ENCODE data around the gene TXNIP.
"Not testable (repeated sequence)": the region's sequence is repeated elsewhere in the genome, so short reads cannot be mapped to it uniquely, and the experiment has no call there.

The TXNIP gene, protein sequence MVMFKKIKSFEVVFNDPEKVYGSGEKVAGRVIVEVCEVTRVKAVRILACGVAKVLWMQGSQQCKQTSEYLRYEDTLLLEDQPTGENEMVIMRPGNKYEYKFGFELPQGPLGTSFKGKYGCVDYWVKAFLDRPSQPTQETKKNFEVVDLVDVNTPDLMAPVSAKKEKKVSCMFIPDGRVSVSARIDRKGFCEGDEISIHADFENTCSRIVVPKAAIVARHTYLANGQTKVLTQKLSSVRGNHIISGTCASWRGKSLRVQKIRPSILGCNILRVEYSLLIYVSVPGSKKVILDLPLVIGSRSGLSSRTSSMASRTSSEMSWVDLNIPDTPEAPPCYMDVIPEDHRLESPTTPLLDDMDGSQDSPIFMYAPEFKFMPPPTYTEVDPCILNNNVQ

DNA sequence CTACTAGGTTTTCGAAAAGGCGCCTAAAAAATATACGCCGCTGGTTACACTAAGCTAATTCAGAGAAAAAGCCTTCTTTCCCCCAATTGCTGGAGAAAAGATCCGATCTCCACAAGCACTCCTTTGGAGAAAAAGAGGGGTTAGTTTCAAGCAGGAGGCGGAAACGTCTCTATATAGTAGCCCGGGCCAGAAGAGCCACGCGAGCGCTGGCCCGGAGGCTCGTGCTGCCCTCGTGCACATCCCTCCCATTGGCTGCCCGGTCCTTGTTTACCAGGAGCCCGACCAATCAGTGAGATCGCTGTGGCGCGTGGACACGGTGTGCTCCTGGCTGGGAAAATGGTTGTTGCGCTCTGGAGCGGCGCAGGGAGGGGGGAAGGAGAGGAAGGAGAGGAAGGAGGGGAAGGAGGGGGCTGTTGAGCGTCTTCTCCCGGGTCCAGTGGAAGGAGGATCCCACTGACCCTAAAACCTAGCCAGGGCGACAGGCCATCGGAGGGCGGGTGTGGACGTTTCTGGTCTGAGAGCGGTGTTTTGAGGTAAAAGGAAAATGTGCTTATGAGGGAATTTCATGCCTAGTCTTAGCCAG, at the start of gene TXNIP:
Gene TXNIP, minus strand, starts transcription at position 147 of the 583 bp plus-strand sequence. CDS start 313 bp downstream, outside the sequence.
- DNase-seq, result peak; percentile 98

DNA sequence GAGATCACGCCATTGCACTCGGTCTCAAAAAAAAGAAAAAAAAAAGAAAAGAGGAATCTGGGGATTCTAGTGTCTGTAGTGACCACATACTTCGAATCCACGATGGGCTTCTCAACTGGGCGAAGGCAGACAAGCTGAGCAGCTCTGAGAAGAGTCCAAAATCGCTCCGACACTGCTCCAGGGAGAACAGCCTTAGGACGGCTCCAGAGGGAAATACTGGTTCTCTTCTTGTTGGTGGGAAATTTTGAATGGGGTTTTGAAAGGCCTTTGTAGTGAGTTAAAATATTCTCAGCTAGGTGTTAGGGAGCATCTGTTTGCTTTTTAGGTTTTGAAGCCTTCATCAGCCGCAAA, 43.4 kb upstream of the TXNIP start:
- DNase-seq, result no peak

DNA sequence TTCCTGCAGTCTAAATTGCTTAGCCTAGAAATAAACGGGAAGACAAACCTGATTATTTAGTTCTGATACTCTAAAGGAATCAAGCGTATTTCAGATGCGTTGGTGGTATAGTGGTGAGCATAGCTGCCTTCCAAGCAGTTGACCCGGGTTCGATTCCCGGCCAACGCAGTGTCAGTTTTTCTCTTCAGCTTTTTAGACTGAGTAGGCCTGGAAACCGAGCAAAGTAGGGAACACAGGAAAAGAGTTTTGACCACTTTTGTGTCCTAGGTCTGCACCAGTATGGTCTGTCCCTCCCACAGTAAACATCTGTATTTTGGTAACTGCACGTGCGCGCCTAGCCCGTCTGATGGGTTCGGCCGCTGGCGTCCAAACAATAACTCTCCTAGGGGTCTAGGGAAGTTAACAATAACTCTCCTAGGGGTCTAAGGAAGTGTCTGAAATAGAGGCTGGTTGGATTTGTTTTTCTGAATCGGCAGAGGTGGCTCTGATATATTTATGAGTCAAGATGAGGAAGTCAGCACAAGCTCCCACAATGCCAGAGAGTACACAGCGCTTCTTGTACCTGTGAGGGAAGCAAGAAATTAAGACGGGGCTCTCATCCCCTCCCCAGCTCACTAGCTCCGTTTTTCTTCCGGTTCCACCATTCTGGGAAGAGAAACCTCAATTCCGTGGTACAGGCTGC, 40.7 kb upstream of the TXNIP start:
- peak; percentile 62 for DNase-seq

DNA sequence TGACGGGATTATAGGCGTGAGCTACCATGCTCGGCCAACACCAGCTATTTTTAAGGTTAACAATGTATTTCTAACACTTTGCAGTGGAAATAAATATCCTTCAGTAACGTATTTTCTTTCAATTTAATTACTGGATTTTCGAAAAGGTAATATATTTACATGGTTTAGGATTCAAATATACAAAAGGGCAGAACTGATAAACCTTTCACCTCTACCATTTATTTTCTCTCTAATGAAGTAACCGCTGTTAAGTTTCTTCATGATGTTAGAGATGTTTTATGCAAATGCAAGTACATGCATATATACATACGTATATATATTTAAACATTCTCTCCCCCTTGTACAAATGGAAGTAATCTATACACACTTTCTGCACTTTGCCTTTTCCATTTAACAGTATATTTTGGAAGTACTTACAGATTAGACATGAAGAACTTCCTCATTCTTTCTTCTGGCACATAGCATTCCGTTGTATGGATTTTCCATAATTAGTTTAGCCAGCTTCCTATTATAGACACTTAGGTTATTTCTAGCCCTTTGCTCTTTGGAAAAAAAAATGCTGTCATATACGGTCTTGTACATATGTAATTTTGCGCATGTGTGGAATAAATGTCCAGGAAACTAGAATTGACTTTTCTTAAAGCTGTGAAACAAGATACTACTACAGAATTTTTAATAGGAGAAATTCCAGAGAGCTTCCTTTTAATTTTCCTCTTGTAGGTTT, 40.0 kb upstream of the TXNIP start:
- no peak for DNase-seq

DNA sequence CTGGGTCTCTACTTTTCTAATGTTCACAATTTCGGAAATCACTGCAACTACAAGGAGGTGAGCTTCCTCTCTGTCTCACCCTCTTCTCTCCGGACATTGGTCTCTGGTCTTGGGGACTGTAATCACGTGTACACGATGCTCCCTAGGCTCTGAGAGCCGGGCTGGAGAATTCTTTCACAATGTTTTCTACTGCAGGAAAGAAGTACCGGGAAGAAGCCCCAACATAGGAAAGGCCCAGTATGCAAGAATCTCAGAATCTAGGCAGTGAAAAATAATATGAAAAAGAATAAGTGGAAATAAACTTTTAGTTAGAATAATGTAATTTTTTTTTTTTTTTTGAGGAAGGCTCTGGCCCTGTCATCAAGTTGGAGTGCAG, 38.7 kb upstream of the TXNIP start:
- no peak for DNase-seq

DNA sequence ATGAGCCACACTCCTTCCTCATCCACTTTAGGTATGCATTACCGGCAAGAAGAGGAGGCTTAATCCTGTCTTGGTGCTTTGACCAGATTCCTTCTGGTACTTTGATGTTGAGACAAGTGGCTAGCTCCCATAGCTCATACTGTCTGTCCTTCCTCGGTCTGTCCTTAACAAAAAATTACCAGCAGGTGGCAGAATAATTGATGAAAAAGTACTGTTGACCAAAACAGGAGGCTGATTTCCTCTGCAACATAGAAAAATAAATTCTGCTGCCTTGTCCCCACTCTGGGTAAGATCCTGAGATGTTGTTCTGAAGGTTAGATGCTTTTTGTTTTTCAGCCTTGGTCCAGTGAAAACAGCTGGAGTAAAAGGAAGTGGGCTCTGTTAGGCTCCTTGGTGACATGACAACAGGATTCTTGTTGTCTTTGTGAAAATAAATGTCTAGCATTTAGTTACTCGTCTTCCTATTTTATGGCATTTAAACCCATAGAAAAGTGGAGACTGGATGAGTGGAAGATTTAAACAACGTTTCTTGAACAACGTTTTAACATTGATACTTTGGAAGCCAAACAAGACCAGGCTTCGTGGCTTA, 36.3 kb upstream of the TXNIP start:
- DNase-seq, result no peak

DNA sequence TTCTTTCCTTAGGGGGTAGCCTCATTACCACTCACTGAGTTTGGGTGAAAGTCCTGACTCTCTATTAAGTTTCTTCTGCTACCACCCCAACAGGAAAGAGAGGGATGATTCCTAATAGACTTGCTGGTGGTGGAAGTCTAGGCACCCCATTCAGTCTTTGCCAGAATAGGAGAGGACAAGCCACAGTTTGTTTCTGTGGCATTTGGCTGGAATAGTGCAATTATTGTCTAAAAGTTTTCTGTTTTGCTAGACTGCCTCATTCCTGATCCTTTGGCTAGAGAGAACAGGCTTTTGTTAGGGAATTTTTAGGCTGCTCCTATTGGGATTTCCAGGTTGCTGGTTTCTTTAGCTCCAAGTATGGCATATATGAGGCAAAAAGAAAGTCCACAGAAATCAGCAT, 35.1 kb upstream of the TXNIP start:
- no peak for DNase-seq

DNA sequence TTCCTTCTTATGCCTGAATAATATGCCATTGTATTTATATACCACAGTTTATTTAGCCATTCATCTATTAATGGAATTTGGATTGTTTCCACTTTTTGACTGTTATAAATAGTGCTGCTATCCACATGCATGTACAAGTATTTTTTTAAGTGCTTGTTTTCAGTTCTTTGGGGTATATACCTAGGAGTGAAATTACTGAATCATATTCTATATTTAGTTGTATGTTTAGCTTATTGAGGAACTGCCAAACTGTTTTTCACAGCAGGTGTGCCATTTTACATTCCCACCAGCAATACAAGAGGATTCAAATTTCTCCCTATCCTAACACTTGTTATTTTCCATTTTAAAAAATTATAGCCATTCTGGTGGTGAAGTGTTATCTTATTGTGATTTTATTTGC, 32.7 kb upstream of the TXNIP start:
- DNase-seq, result no peak

DNA sequence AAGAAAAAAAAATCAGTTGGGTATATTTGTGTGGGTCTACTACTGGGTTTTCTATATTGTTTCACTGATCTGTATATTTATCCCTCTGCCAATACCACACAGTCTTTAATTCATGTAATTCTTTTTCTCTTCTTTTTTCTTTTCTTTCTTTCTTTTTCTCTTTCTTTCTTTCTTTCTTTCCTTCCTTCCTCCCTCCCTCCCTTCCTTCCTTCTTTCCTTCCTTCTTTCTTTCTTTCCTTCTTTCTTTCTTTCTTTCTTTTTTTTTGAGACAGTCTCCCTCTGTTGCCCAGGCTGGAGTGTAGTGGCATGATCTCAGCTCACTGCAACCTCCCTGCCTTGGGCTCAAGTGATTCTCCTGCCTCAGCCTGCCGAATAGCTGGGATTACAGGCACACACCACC, 30.3 kb upstream of the TXNIP start:
- not testable (repeated sequence) for DNase-seq

DNA sequence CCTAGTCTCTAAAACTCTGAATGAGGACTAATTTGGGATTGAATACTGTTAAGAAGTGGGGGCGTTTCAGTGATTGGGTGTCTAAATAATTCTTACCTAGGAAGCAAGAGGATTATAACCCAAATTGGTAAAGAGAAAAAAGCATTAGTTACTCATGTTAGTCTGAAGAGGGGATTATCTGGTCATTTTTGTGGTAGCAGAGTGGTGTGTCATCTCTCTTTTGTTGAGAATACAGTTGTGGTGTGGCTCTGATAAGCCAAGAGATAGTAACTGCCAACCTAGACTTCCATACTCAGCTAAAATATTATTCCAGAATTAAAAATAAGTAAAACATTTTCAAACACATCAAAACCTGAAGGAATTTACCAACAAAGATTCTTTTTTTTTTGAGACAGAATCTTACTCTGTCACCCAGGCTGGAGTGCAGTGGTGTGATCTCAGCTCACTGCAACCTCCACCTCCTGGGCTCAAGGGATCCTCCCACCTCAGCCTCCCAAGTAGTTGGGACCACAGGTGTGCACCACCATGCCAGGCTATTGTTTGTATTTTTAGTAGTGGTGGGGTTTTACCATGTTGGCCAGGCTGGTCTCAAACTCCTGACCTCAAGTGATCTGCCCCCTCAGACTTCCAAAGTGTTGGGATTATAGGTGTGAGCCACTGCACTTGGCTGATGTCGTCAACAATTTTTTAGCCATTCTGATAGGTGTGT, 29.6 kb upstream of the TXNIP start:
- not testable (repeated sequence) for DNase-seq

DNA sequence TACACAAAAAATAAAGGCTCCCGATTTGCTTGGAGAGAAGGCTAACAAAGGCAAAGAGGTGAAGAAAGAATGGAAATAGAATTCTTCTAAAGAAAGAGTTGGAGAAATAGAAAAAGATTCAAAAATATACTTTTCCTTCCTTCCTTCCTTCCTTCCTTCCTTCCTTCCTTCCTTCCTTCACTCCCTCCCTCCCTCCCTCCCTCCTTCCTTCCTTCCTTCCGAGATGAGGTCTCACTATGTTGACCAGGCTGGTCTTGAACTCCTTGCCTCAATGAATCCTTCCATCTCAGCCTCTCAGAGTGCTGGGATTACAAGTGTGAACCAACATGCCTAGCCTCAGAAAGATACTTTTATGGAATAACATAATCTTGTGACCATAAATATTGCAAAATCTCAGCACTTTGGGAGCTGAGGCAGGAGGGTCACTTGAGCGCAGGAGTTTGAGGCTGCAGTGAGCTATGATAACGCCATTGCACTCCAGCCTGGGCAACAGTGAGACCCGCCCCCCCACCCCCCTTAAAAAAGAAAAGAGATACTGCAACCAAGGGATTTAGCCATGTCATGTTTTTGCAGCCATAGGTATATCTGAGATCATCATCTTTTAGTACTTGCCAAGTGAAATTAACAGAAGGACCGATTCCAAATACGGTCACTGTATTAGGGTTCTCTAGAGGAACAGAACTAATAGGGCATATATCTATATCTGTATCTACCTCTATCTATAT, 26.2 kb upstream of the TXNIP start:
- DNase-seq, result no peak

DNA sequence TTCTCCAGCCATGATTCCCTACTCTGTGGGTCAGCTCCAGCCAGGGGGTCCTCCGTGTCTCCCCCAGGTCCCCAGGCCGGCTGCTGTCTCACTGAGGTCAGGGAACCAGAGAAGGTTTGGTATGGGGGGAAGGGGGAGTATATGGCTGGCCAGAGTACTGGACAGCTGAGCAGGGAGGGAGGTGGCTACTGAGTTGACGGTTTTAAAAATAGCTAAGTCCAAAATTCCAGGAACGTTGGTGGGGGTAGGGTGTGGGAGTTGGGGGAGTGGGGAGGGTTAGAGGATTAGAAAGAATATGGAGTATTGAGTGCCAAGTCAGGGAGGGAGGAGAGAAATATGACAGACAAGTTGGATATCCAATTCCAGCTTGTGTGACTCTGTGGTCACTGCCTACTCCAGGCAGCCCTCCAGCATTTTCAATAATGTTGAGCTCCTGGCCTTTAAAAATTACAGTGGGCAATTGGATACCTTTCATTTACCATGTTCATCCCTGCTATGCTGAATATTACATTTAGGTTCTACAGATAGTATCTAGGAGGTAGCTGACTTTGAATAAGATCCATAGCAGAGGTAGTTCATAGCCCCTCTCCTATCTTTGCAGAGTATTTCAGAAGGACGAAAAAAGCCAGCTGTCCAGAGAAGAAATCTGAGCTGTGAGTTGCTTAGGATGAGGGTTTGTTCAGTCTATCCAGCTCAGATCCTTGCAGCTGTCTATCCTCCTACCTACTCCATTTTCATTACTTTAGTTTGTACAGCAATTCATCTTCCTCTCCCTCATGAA, 25.4 kb upstream of the TXNIP start, which contains the start of gene HJV:
Gene HJV, minus strand, starts transcription at position 114 of the 781 bp plus-strand sequence. CDS start 1,504 bp downstream, outside the sequence.
- DNase-seq, result no peak

DNA sequence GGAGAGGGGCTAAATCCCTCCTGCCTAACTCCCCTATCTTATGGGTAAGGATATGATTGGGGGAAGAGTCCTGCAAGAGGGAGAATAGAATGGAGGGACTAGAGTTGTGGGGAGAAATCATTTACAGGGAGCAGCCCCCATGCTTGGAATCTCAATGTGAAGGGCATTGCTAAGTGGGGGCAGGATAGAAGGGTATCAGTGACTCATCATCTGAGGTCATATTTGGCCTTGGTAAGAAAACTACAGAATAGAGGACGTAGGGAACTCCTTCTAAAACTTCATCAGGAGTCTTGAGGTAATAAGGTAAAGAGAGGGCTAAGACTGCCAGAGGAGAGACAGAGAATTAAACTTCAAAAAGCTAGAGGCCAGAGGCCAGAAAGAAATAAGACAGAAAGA, 24.7 kb upstream of the TXNIP start:
- no peak for DNase-seq

DNA sequence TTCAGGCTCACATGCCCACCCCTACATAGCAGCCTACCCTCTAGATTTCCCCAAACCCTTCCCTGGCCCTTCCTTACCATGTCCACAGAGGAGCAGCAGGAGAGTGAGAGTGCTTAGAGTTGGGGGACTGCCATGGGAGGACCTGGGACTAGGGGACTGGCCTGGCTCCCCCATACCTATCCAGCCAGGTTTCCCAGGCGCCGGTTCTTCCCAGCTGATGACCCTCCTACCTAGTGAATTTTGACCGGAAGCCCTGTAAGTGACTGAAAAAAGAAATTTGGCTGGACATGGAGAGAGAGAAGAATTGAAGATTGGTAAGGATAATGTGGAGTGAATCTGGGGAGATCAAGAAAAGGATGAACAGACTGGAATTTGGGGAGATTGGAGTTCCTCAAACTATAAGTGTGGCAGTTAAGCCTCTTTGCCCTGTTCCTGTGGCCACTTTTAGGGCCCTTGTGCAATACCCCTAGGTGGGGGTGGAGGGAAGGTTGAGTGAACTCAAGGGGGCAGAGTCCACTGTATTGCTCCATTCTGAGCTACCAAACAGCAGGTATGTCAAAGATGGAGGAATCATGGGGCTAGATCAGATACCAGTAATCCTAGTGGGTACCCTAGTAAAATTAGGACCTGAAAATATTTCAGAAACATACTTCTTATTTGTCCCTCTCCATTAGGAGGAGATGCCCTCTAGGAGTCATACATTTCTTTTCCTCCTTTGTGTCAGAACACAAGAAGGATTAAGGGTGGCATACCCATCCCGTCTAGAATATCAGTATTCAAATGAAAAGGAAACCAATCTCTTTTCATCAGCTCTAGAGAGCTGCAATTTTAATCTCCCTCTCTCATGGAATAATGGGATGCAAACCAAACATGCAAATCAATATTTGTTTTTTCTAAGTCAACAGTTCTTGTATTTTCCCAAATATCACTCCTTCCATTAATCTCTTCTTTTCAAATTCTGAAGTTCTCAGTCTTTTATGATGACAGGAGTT, 24.0 kb upstream of the TXNIP start:
- no peak for DNase-seq

DNA sequence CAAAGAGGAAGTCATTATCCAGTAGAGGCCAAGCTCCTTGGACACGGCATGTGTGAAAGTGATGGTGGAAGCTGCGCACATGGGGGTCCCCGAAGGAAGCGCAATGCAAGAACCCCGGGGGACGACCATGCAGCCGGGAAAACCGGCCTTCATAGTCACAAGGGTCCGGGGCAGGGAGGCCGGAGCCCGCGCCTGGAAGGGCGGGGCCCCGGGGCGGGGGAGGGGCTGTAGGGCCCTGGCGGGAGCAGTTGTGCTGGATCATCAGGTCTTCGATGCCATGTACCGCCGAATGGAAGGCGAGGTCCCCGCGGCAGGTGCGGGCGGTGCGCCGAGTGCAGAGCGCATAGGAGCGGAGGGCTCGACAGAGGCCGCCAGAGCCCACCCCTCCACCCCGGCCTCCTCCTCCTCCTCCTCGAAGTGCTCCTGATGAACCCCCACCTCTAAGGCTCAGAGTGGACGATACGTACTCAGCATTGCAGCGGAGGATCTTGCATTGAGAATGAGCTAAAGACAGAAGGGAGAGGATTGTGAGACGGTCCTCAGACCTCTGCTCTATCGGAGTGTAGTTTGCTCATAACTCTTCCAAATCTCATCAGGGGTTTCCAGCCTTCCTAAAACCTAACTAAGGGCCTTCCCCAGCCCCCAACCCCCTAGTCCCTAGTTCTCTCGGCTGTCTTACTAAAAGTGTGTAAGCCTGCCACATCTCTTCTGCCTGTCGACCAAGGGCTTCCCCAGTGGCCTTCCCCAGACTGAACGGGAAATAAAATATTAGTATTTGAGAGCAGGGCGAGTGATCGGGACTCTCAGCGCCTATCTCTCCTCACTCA, 23.1 kb upstream of the TXNIP start:
- DNase-seq, result no peak

DNA sequence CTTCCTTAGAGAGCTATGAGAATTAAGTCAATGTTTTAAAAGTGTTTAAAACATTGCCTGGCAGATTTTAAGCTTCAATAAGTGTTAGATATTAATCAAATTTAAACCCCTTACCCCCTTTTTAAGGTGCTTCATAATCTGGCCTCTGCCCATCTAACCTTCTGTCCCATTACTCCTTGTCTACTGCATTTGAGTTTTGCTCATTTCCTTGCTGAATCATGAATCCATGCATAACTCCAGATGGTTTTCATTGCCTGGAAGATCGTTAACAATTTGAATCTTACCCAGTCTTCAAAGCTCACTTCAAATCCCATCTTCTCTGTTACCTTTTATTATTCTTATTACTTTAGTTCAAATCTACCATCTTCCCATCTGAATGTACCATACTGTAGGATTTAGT, 20.5 kb upstream of the TXNIP start:
- no peak for DNase-seq

DNA sequence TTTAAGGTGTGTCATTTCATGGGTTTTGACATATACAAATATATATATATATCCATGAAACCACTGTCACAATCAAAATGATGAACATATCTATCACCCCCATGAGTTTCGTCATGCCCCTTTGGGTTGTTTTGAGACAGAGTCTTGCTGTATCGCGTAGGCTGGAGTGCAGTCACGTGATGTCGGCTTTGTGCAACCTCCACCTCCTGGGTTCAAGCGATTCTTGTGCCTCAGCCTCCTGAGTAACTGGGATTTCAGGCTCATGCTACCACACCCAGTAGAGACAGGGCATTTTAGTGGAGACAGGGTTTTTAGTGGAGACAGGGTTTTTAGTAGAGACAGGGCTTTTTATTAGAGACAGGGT, 17.2 kb upstream of the TXNIP start:
- no peak for DNase-seq

DNA sequence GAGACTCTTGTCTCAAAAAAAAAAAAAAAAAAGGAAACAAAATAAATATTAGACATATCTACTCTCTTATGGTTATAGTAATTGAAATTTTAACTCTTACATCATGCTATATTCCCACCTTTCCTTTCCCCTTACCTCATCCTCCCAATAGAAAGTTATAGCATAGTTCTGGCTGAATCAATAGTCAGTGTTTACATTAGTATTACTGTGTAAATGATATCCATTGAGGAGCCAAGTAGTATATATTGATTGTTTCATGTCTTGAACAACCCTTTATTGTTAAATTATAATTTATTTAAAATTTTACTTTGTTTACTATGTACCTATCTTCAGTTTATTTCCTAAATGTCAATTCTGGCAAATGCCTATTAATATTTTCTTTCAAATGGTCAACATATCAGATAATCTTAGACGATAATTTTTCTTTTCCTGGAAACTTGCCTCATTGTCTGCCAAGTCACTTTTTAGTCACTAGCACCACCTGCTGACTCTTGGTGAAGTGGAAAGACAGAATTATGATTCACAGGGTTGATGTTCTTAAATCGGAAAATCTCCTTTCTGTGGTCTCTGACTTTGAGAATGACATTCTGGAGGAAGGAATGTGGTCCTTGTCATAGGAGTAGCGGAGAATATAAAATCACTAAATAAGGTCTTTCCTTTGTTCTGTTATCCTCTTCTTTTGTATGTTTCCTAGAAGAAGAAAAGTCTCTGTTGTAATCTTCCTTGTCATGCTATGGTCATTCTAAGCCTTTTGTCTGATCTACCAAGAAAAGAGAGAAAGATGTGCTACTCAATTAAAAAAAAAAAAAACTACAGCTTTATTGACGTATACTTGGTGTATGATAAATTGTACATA, 16.6 kb upstream of the TXNIP start:
- DNase-seq, result peak; percentile 27
